Vagina (tissue), 2 donors: ENCODE data around the gene IFNGR2. TPM values are rescaled to one million over a fixed set of nuclear protein-coding genes. Genes with fewer than 3 reads are reported as not detected.
A peak's percentile ranks its signal among the peaks of the same experiment; 100 is the strongest.
"Not testable (repeated sequence)": the region's sequence is repeated elsewhere in the genome, so short reads cannot be mapped to it uniquely, and the experiment has no call there.

Source experiments
- DNase-seq, 2 donors: peaks; one replicate each; pipeline ENCODE4 v3.0.0-alpha.2; 2017; ENCODE audit errors: extremely low spot score in 2 of 2
- H3K27ac ChIP-seq: fragments of 200-600 bp; sonication (generic); one replicate; pipeline ENCODE4 v1.5.1; 2019
- H3K27me3 ChIP-seq: fragments of 200-600 bp; sonication (generic); one replicate; pipeline ENCODE4 v1.5.1; 2019
- H3K36me3 ChIP-seq, 2 donors: fragments of 200-600 bp; sonication (generic); one replicate each; pipeline ENCODE4 v1.5.1; 2017 to 2019
- H3K4me1 ChIP-seq: fragments of 200-600 bp; sonication (generic); one replicate; pipeline ENCODE4 v1.5.1; 2019
- H3K4me3 ChIP-seq, 2 donors: fragments of 200-600 bp; sonication (generic); 1 replicate in 1 of 2; 2 replicates in 1 of 2; pipeline ENCODE4 v1.5.1; 2016 to 2019
- H3K9me3 ChIP-seq: fragments of 200-600 bp; sonication (generic); one replicate; pipeline ENCODE4 v1.5.1; 2019
- CTCF ChIP-seq, 3 experiments: fragments of 450-650 bp in 2 of 3; fragments of 200-600 bp in 1 of 3; sonication (generic) in 1 of 3; IDR thresholded peaks; one replicate each; pipeline ENCODE4 v1.5.1; 2017 to 2019; ENCODE audit warnings: antibody characterized with exemption in 3 of 3, mild to moderate bottlenecking in 2 of 3, moderate library complexity in 2 of 3
- POLR2A ChIP-seq, 2 donors: fragments of 450-650 bp; IDR thresholded peaks; one replicate each; pipeline ENCODE4 v1.6.1; 2017; ENCODE audit warnings: antibody characterized with exemption in 2 of 2, mild to moderate bottlenecking in 2 of 2, moderate library complexity in 2 of 2
- POLR2AphosphoS5 ChIP-seq, 2 donors: sonication (generic); formaldehyde crosslinking; IDR thresholded peaks; one replicate each; pipeline ENCODE4 v1.9.0; 2017; ENCODE audit warnings: antibody characterized with exemption in 2 of 2, mild to moderate bottlenecking in 2 of 2, low read depth in 1 of 2; ENCODE audit not compliant: insufficient read depth in 1 of 2
- intact Hi-C: fragments of 100-400 bp; cut with DNase I; formaldehyde crosslinking; loops from one replicate; pipeline ENCODE4 v1.15.1; 2023
- total RNA-seq: library from RNA; depleted of rRNA; stranded (reverse); fragments of >200 nt; gene quantifications from one replicate; pipeline ENCODE4 v1.2.3, GENCODE V29; 2016

Gene IFNGR2
- total RNA-seq, 1 donor from 2014 or later, result 89.6 TPM

DNA sequence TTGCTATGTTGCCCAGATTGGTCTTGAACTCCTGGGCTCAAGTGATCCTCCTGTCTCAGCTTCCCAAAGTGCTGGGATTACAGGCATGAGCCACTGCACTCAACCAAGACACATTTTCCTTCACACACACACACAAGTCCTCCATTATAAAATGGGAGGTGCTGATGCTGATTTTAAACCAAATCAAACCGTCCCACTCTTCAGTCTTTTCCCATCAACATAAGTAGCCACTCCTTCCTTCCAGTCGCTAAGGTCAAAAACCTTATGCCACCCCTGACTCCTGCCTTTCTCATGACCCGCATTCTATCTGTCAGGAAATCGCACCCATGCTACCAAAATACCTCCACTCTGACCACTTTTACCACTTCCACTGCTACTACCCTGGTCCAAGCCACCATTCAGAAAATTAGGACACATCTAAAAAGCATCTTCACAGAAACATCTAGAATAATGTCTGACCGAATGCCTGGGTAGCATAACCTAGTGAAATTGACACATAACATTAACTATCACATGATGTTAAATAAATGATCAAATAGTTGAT is 28.0 kb upstream of the IFNGR2 start:
- Histone ChIP-seq H3K9me3 (no peaks in the 10 kb centered on the region), H3K4me3 (no peak overlapping the region), H3K27ac (no peak overlapping the region), H3K36me3 (no peaks in the 10 kb centered on the region), H3K4me1 (peaks cover 9% of the 10 kb centered on the region), H3K27me3 (no peaks in the 10 kb centered on the region)
- DNase-seq, result no peak
- intact Hi-C loops, result no loop called here
- no peak for TF ChIP-seq POLR2A (IDR thresholded peaks at IDR 0.05)
- TF ChIP-seq POLR2AphosphoS5 (IDR thresholded peaks at IDR 0.05; ENCODE audit: insufficient read depth in 1 of 2, low read depth in 1 of 2), result no peak
- TF ChIP-seq CTCF (IDR thresholded peaks at IDR 0.05), result no peak

DNA sequence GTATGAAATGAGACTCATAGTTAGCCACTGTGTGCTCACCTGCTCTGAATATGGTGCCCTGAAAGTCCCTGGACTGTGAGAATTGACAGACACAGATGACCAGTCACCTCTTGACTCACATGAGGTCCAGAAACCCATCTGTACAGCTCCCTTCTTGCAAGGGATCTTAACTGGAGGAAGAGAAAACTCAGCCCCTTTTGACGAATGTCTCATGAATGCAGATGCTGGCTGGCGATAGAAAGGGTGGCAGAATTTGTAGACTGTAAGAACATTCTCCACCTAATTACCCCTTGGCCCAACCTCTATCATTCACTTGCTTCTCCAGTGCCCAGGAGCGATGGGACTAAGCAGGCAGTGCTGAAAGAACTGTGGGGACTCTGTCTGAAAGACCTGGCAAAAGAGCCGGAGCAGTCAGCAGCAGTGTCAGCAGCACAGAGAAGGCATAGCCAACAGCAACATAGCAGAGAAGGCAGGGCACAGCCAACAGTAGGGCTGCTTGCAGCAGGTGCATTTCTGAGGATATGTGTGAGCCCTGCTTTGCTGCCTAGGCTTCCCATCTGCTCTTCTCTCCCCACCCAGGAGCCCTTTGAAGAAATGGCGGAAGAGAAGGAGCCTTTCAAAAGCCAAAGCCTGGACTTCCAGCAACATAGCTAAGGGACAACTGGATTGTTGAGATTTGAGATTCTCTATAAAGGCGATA is 25.8 kb upstream of the IFNGR2 start:
- H3K27me3 ChIP-seq, result no peaks in the 10 kb centered on the region
- intact Hi-C loops, result no loop called here
- DNase-seq, result no peak
- H3K36me3 ChIP-seq, result no peaks in the 10 kb centered on the region
- H3K4me1 ChIP-seq, result peaks cover 30% of the 10 kb centered on the region
- no peak overlapping the region for H3K27ac ChIP-seq
- TF ChIP-seq CTCF (IDR thresholded peaks at IDR 0.05) (no peak), POLR2A (IDR thresholded peaks at IDR 0.05) (no peak), POLR2AphosphoS5 (IDR thresholded peaks at IDR 0.05; ENCODE audit: insufficient read depth in 1 of 2, low read depth in 1 of 2) (no peak)
- no peak overlapping the region for H3K4me3 ChIP-seq
- H3K9me3 ChIP-seq, result no peaks in the 10 kb centered on the region

DNA sequence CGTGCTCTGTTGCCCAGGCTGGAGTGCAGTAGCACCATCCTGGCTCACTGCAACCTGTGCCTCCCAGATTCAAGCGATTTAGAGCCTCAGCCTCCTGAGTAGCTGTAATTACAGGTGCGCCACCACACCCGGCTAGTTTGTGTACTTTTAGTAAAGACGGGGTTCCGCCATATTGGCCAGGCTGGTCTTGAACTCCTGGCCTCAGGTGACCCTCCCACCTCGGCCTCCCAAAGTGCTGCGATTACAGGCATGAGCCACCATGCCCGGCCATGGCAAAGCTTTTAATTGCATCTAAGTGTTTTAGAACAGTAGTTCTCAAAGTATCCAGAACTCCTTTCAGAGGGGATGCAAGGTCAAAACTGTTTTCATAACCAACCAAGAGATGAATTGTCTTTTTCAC is 25.1 kb upstream of the IFNGR2 start:
- Histone ChIP-seq H3K36me3 (no peaks in the 10 kb centered on the region), H3K27ac (no peak overlapping the region), H3K4me1 (peaks cover 37% of the 10 kb centered on the region), H3K9me3 (no peaks in the 10 kb centered on the region), H3K4me3 (no peak overlapping the region), H3K27me3 (no peaks in the 10 kb centered on the region)
- no peak for DNase-seq
- intact Hi-C loops, result no loop called here
- TF ChIP-seq POLR2AphosphoS5 (IDR thresholded peaks at IDR 0.05; ENCODE audit: insufficient read depth in 1 of 2, low read depth in 1 of 2) (no peak), CTCF (IDR thresholded peaks at IDR 0.05) (no peak), POLR2A (IDR thresholded peaks at IDR 0.05) (no peak)

GRCh38 chr21:33379934-33380333 is 23.3 kb upstream of the IFNGR2 start:
- H3K36me3 ChIP-seq, H3K4me3 ChIP-seq, H3K27me3 ChIP-seq, DNase-seq, H3K9me3 ChIP-seq, intact Hi-C loops: not testable (repeated sequence)
- peak in 1 of 2 donors; percentile 81 for TF ChIP-seq POLR2AphosphoS5 (IDR thresholded peaks at IDR 0.05; ENCODE audit: insufficient read depth in 1 of 2, low read depth in 1 of 2)
- peaks cover 49% of the 10 kb centered on the region for H3K4me1 ChIP-seq
- H3K27ac ChIP-seq, result peak overlapping the region; percentile 62

- H3K9me3 ChIP-seq, result no peaks in the 10 kb centered on the region
- H3K4me3 ChIP-seq, result peak overlapping the region in 1 of 2 donors; percentile 12
- intact Hi-C loops, result no loop called here
- H3K27me3 ChIP-seq, result no peaks in the 10 kb centered on the region
- H3K4me1 ChIP-seq, result peaks cover 49% of the 10 kb centered on the region
- DNase-seq, result no peak
- no peaks in the 10 kb centered on the region for H3K36me3 ChIP-seq
- TF ChIP-seq POLR2AphosphoS5 (IDR thresholded peaks at IDR 0.05; ENCODE audit: insufficient read depth in 1 of 2, low read depth in 1 of 2) (peak; percentile 81 to 91), CTCF (IDR thresholded peaks at IDR 0.05) (no peak)
- peak overlapping the region; percentile 62 for H3K27ac ChIP-seq
These were observed 22.7 kb upstream of the IFNGR2 start for GRCh38 chr21:33380483-33380998.

DNA sequence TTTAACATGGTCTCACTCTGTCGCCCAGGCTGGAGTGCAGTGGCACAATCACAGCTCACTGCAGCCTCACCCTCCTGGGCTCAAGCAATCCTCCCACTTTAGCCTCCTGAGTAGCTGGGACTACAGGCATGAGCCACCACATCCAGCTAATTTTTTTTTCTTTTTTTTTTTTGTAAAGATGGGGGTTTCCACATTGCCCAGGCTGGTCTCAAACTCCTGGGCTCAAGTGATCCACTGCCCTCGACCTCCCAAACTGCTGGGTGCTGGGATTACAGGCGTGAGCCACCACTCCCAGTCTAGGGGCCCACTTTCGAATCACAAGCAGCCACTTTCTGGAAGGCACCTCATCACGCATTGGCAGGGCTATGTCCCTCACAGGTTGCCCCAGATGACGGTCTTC is 21.8 kb upstream of the IFNGR2 start:
- H3K27me3 ChIP-seq, DNase-seq, H3K4me3 ChIP-seq, H3K9me3 ChIP-seq, intact Hi-C loops, H3K36me3 ChIP-seq: not testable (repeated sequence)
- Histone ChIP-seq H3K27ac (peak overlapping the region; percentile 74), H3K4me1 (peaks cover 49% of the 10 kb centered on the region)
